SU-DHL-6 (cell line): ENCODE measurements around the gene PSORS1C1.

Experiments used
- CTCF ChIP-seq: fragments of 200-600 bp; sonication (generic); IDR thresholded peaks from one replicate; pipeline ENCODE4 v1.5.1; 2017; ENCODE audit warnings: antibody characterized with exemption, mild to moderate bottlenecking, low read length, moderate library complexity; ENCODE audit not compliant: insufficient read depth, poor library complexity, severe bottlenecking
- EZH2phosphoT487 ChIP-seq: fragments of 200-600 bp; sonication (generic), shearing (Covaris generic); conservative IDR thresholded peaks from 2 replicates; pipeline ENCODE4 v1.6.1; 2018; ENCODE audit warnings: mild to moderate bottlenecking, antibody characterized with exemption, low read length, moderate library complexity, mixed read lengths

GRCh38 chr6:31179896-31180295, 65.3 kb downstream of the PSORS1C1 start:
- TF ChIP-seq CTCF = no peak
- TF ChIP-seq EZH2phosphoT487 = no peak
